ENCODE data around the gene AFF3.

AFF3 gene

GRCh38 chr2:99876956-99877355 is 265.4 kb downstream of the AFF3 start:
- no peak for TF ChIP-seq FOXM1 (IDR thresholded peaks at IDR 0.05; ENCODE audit: borderline replicate concordance, low read depth)
- TF ChIP-seq EP300 (IDR thresholded peaks at IDR 0.05; ENCODE audit: borderline replicate concordance) = no peak
- no peak for TF ChIP-seq RAD21 (IDR thresholded peaks at IDR 0.05; ENCODE audit: low read depth)
- no peak for TF ChIP-seq YY1 (IDR thresholded peaks at IDR 0.05; ENCODE audit: low read depth)
- TF ChIP-seq USF1 (IDR thresholded peaks at IDR 0.05) = no peak
- no peak for TF ChIP-seq CEBPB (IDR thresholded peaks at IDR 0.05)
- TF ChIP-seq TEAD4 (IDR thresholded peaks at IDR 0.05) = no peak
- no peak for TF ChIP-seq NFIC (IDR thresholded peaks at IDR 0.05)
- TF ChIP-seq TAF1 (IDR thresholded peaks at IDR 0.05; ENCODE audit: low read depth) = no peak
- TF ChIP-seq ZBTB7A (IDR thresholded peaks at IDR 0.05; ENCODE audit: low read depth) = no peak
- TF ChIP-seq EGR1 (IDR thresholded peaks at IDR 0.05) = no peak
- no peak for TF ChIP-seq CREB1 (IDR thresholded peaks at IDR 0.05; ENCODE audit: low read depth)

GRCh38 chr2:99875627-99876201 is 266.7 kb downstream of the AFF3 start:
- TF ChIP-seq NFIC (IDR thresholded peaks at IDR 0.05) (no peak), REST (IDR thresholded peaks at IDR 0.05; ENCODE audit: low read depth) (no peak), FOXM1 (IDR thresholded peaks at IDR 0.05; ENCODE audit: borderline replicate concordance, low read depth) (no peak), TAF1 (IDR thresholded peaks at IDR 0.05; ENCODE audit: low read depth) (no peak), EGR1 (IDR thresholded peaks at IDR 0.05) (no peak), USF1 (IDR thresholded peaks at IDR 0.05) (no peak)

- no peak for TF ChIP-seq EGR1 (IDR thresholded peaks at IDR 0.05)
- TF ChIP-seq FOXM1 (IDR thresholded peaks at IDR 0.05; ENCODE audit: borderline replicate concordance, low read depth) = no peak
- TF ChIP-seq EP300 (IDR thresholded peaks at IDR 0.05; ENCODE audit: borderline replicate concordance) = no peak
- TF ChIP-seq RAD21 (IDR thresholded peaks at IDR 0.05; ENCODE audit: low read depth) = no peak
- no peak for TF ChIP-seq REST (IDR thresholded peaks at IDR 0.05; ENCODE audit: low read depth)
- no peak for TF ChIP-seq TCF12 (IDR thresholded peaks at IDR 0.05; ENCODE audit: low read depth)
- TF ChIP-seq CEBPB (IDR thresholded peaks at IDR 0.05) = no peak
- TF ChIP-seq USF1 (IDR thresholded peaks at IDR 0.05) = no peak
- no peak for TF ChIP-seq NFIC (IDR thresholded peaks at IDR 0.05)
- TF ChIP-seq ZBTB7A (IDR thresholded peaks at IDR 0.05; ENCODE audit: low read depth) = no peak
- no peak for TF ChIP-seq YY1 (IDR thresholded peaks at IDR 0.05; ENCODE audit: low read depth)
- no peak for TF ChIP-seq CREB1 (IDR thresholded peaks at IDR 0.05; ENCODE audit: low read depth)
- no peak for TF ChIP-seq MAX (IDR thresholded peaks at IDR 0.05)
- no peak for TF ChIP-seq TAF1 (IDR thresholded peaks at IDR 0.05; ENCODE audit: low read depth)
These were observed 274.1 kb downstream of the AFF3 start for GRCh38 chr2:99868260-99868659.

GRCh38 chr2:99867770-99868169 is 274.6 kb downstream of the AFF3 start:
- TF ChIP-seq RAD21 (IDR thresholded peaks at IDR 0.05; ENCODE audit: low read depth) (no peak), TEAD4 (IDR thresholded peaks at IDR 0.05) (no peak), CREB1 (IDR thresholded peaks at IDR 0.05; ENCODE audit: low read depth) (no peak), MAX (IDR thresholded peaks at IDR 0.05) (no peak), TAF1 (IDR thresholded peaks at IDR 0.05; ENCODE audit: low read depth) (no peak), CEBPB (IDR thresholded peaks at IDR 0.05) (no peak), ZBTB7A (IDR thresholded peaks at IDR 0.05; ENCODE audit: low read depth) (no peak), YY1 (IDR thresholded peaks at IDR 0.05; ENCODE audit: low read depth) (no peak), FOXM1 (IDR thresholded peaks at IDR 0.05; ENCODE audit: borderline replicate concordance, low read depth) (no peak), EGR1 (IDR thresholded peaks at IDR 0.05) (no peak), EP300 (IDR thresholded peaks at IDR 0.05; ENCODE audit: borderline replicate concordance) (no peak), USF1 (IDR thresholded peaks at IDR 0.05) (no peak), TCF12 (IDR thresholded peaks at IDR 0.05; ENCODE audit: low read depth) (no peak), REST (IDR thresholded peaks at IDR 0.05; ENCODE audit: low read depth) (no peak), NFIC (IDR thresholded peaks at IDR 0.05) (no peak)

Data from Ishikawa (cell line).